Prostate gland (tissue), 2 donors: Measurements from ENCODE around the gene PSRC1.

ENCODE experiments used
- CTCF ChIP-seq, 4 experiments: fragments of 200-600 bp in 2 of 4; fragments of 450-650 bp in 2 of 4; sonication (generic) in 2 of 4; IDR thresholded peaks; 1 replicate in 3 of 4; 2 replicates in 1 of 4; pipeline ENCODE4 v1.5.1; 2016 to 2019; ENCODE audit warnings: antibody characterized with exemption in 4 of 4, mild to moderate bottlenecking in 2 of 4, moderate library complexity in 2 of 4
- POLR2AphosphoS5 ChIP-seq: sonication (generic); formaldehyde crosslinking; IDR thresholded peaks from one replicate; pipeline ENCODE4 v1.6.1; 2017; ENCODE audit warnings: antibody characterized with exemption

GRCh38 chr1:109319114-109319513 lies 36.2 kb upstream of the PSRC1 start:
- TF ChIP-seq CTCF (IDR thresholded peaks at IDR 0.05) (no peak), POLR2AphosphoS5 (no peak)
